CD4-positive, alpha-beta T cell treated with Interleukin-2 at 100 ng/mL for 4 hours (primary cell): ENCODE measurements around the gene KIAA1671.

Experiments used
- DNase-seq: peaks from one replicate; pipeline ENCODE4 v3.0.0-alpha.2; 2020; ENCODE audit warnings: low spot score

The KIAA1671 gene

DNA sequence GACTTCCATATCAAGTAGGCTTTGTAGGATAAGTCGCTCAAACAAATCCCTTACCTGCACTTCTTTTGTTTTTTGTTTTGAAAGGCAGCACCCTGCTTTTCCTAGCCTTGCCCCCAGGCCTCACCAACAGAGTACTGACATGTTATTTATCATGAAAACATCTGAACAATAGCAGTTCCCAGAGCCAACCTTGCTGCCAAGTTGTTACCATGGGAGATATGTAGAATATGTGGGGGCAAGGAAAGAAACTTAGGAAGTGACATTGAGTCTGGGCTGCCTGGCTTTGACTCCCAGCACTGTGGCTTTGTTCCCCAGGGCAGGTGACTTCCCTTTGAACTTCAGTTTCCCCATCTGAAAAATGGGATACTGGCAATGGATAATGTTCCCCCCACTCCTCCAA is 193.8 kb downstream of the KIAA1671 start:
- DNase-seq = no peak

GRCh38 chr22:25146906-25147641 is 194.6 kb downstream of the KIAA1671 start:
- DNase-seq = no peak

DNA sequence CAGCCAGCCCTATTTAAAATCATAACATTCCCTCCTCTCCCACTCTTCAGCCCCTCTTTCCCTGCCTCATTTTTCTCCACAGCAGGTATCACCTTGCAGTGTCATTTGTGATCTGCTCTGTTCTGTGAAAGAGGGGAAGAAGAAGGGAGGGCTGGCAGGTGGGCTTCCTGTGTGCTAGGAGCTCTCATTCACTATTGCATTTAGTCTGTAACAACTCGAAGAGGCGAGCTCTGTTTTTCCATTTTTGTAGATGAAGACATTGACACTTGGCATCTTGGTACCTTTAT is 195.1 kb downstream of the KIAA1671 start:
- DNase-seq = no peak

DNA sequence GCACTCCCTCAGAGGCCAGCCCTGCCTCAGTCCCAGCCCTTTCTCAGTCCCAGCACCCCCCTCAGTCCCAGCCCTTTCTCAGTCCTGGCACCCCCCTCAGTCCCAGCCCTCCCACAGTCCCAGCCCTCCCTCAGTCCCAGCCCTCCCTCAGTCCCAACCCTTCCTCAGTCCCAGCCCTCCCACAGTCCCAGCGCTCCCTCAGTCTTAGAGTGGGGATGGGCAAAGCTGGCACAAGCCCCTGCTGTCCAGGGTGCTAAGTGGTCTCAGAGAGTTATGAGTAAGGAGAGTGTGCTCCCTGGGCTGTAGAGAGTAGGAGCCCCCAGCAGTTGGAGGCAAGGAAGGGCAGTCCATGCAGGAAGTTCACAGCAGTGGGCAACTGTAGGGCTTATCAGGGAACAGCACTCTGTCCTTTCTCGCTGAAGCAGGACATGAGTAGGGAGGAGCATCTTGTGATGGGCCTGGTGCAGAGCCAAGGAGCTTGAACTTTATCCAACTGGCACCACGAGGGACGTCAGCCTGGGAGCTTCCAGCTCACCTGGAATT is 195.7 kb downstream of the KIAA1671 start:
- DNase-seq = no peak

- no peak for DNase-seq
These were observed 196.5 kb downstream of the KIAA1671 start for GRCh38 chr22:25149014-25149413.

GRCh38 chr22:25153961-25154666 is 201.6 kb downstream of the KIAA1671 start:
- no peak for DNase-seq

GRCh38 chr22:25154667-25154999 is 202.1 kb downstream of the KIAA1671 start:
- no peak for DNase-seq

DNA sequence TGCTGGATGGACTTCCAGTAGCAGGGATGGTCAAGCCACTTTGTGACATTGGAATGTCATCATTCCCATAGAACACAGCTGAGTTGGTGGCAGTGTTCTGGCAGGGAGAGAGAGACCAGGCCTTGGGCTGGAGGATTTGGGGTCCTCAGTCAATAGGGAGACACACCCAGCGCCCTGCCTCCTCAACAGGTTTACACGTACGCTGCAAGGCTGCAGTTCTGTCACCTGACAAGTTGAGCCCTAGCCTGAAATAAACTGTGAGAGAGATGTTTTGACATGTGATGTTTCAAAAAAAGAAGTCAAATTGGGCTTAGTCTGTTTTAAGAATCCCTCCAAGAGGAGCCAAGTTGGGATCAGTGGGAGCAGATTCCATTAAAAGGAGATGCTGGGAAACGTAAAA is 204.2 kb downstream of the KIAA1671 start:
- DNase-seq = no peak

- no peak for DNase-seq
These were observed 206.5 kb downstream of the KIAA1671 start for GRCh38 chr22:25159028-25159427.

GRCh38 chr22:25160120-25160996 is 207.8 kb downstream of the KIAA1671 start:
- no peak for DNase-seq

GRCh38 chr22:25161017-25161915 is 208.8 kb downstream of the KIAA1671 start:
- DNase-seq = no peak

DNA sequence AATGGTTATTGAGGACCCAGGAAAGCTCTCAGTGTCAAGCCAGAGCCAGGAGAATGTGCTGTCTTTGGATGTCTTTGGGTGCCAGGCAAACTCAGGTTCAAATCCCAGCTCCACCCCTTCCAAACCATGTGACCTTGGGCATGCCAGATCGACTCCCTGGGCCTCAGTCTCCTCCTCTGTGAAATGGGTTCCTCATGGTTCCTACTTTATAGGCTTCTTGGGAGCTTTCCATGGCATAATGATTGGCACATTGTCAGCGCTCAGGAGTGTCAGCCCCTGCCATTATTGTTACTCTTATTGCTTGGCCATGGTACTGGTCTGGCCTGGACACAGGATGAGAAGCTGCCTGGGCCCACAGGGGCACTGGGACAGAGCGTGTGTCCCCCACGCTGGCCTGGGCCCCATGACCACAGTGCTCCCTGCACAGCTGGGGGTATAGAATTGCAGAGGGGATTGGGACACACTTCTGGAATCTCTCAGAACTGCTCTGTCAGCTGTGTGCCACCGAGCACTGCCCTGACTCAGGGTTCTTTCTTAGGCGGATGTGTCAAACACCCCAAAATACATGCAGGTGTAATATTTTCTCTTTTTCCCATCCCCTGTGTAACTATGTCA is 209.5 kb downstream of the KIAA1671 start:
- DNase-seq = no peak

DNA sequence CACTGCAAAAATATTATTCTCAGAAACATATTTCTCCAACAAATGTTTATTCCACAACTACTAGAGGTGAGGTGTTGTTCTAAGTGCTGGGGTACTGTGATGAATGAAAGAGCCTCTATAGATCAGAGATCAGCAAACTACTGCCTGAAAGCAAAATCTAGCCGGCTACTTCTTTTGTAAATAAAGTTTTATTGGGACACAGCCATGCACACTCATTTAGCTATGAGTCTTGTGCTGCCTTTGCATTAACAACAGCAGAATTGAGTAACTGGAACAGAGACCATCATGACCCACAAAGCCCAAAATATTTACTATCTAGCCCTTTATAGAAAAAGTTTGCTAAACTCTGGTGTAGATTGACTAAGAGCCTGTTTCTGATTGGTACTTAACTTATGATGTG is 210.0 kb downstream of the KIAA1671 start:
- no peak for DNase-seq

DNA sequence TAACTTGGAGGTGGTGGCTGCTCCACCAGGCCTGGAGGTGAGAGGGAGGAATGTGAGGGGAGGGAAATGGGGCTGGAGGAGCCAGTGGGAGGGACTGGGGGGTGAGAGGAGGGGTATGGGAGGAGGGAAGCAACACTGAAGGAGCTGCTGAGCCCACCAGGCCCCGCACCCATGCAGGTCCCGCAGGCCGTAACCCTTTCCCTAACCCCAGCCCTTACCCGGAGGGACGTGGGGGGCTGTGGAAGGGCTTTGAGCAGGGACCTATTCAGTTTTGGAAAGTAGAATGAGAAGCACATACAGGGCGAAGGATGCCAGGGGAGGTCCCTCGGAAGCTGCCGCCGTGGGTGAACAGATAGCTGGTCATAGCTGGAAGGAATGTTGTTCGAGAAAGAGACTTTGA is 213.3 kb downstream of the KIAA1671 start:
- DNase-seq = no peak

DNA sequence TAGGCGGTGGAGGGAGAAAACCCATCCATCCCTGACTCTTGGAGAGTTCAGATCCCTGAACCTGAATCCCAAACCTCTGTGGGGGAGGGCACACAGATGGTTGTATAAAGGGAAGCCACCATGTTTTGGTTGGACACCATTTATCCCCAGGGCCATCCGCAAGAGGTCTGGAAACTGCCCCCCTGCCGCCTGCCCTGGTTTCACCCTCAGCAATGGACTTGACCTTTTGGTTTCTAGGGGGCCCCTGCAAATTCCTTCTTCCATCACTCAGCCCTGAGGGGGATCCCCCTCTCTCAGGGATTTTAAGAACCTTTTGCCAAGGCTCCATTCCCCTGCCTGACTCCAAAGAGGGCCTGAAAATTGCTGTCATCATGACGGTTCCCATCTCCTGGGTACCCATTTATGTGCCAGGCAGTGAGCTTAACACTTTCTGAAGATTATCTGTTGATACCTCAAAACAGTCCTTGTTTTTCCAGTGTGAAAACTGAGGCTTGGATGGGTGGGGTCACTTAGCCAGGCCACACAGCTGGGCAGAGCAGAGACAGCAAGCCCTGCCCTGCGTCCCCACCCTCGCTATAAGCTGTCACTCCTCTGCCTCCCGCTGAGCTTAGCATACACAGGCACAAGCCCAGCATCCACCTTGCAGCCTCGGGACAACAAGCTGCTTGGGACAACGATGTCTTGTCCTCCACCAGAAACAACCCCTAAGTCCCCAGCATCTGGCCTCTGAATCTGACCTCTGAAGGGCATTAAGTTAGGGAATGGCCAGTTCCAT is 213.9 kb downstream of the KIAA1671 start:
- DNase-seq = no peak

- DNase-seq = no peak
These were observed 214.6 kb downstream of the KIAA1671 start for GRCh38 chr22:25167082-25167481.

DNA sequence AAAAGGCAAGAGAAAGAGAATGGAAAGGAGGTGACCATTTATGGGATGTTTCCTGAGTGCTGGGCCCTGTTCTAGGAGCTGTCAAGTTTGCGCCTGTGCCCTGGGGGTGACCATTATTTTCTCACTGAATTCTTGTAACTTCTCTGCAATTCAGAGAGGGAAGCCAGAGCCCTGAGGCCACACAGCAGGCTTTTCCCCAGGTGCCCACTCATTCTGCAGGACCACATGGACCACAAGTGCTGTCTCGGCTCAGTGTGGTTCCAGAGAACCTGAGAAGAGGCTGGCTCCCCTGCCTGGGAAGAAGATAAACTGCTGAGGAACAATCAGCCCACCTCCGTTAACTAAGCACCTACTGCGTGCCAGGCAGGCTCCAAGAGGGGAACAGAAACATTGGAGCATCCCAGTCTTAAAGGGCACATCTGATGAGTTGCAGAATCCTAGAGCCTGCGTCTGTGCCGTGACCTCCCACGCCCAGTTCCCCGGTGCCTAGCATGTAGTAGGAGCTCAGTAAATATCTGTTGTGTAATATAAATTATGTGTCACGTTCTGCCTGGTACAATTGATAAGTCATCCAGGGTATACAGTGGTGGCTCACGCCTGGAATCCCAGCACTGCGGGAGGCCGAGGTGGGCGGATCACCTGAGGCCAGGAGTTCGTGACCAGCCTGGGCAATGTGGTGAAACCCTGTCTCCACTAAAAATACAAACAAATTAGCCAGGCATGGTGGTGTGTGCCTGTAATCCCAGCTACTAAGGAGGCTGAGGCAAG is 215.5 kb downstream of the KIAA1671 start:
- DNase-seq = no peak

GRCh38 chr22:25169278-25170031 is 216.9 kb downstream of the KIAA1671 start:
- DNase-seq = no peak

DNA sequence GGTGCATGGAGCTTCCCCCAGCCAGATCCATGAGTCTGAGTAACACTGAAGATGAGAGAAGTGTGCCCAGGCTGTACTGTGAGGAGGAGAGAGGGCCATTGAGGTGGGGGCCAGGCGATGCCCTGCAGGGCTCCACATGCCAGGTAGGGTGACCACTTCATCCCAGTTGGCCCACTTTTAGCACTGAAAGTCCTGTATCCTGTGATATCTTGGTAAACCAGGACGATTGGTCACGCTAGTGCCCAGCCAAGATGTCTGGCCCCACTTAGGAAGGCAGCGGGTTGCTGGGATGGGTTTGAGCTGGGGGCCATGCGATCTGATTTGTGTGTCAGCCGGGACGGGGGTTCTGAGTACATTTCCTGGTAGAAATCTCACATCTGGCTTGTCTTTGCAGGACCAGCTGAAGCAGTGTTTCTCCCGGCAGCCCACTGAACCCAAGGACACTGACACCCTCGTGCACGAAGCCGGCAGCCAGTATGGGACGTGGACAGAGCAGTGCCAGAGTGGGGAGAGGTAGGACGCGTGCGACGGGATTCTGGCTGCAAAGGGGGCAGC is 218.0 kb downstream of the KIAA1671 start:
- no peak for DNase-seq
